Measurements from ENCODE around the gene STEAP2.

The STEAP2 gene

GRCh38 chr7:90178679-90179278 lies 32.8 kb upstream of the STEAP2 start:
- H3K79me2 ChIP-seq (ENCODE audit: insufficient read depth, low read length): no peaks in the 10 kb centered on the region
- TF ChIP-seq EZH2phosphoT487 (conservative IDR thresholded peaks at IDR 0.05; ENCODE audit: low read length): no peak
- TF ChIP-seq CTCF (IDR thresholded peaks at IDR 0.05; ENCODE audit: insufficient read depth, low read length, poor library complexity, severe bottlenecking): no peak
- peaks cover 11% of the 10 kb centered on the region; the same call in 1 of the 2 replicates for H3K9me3 ChIP-seq (ENCODE audit: insufficient read depth, low read length)
- H3K4me2 ChIP-seq (ENCODE audit: low read depth, low read length, poor library complexity, severe bottlenecking): no peak overlapping the region
- H3K4me3 ChIP-seq (ENCODE audit: insufficient read depth, low read length, poor library complexity, severe bottlenecking): no peak overlapping the region
- H3F3A ChIP-seq (ENCODE audit: insufficient read depth): no peaks in the 10 kb centered on the region
- no peaks in the 10 kb centered on the region for H4K20me1 ChIP-seq (ENCODE audit: low read depth, low read length)
- H2AFZ ChIP-seq (ENCODE audit: low read depth, low read length, severe bottlenecking): no peak overlapping the region
- no peaks in the 10 kb centered on the region for H3K36me3 ChIP-seq (ENCODE audit: low read length)
- no peak overlapping the region for H3K27ac ChIP-seq (ENCODE audit: low read depth, low read length)
- no peaks in the 10 kb centered on the region for H3K9me2 ChIP-seq (replicated peaks; ENCODE audit: insufficient read depth, low read length)
- H3K9ac ChIP-seq (ENCODE audit: low read length): no peak overlapping the region
- H3K27me3 ChIP-seq (ENCODE audit: low read length): no peaks in the 10 kb centered on the region

- TF ChIP-seq CTCF (IDR thresholded peaks at IDR 0.05; ENCODE audit: insufficient read depth, low read length, poor library complexity, severe bottlenecking) (no peak), EZH2phosphoT487 (conservative IDR thresholded peaks at IDR 0.05; ENCODE audit: low read length) (no peak)
- Histone ChIP-seq H2AFZ (ENCODE audit: low read depth, low read length, severe bottlenecking) (no peak overlapping the region), H3K27me3 (ENCODE audit: low read length) (no peaks in the 10 kb centered on the region), H3K27ac (ENCODE audit: low read depth, low read length) (no peak overlapping the region), H3K79me2 (ENCODE audit: insufficient read depth, low read length) (no peaks in the 10 kb centered on the region), H3K4me2 (ENCODE audit: low read depth, low read length, poor library complexity, severe bottlenecking) (no peak overlapping the region), H3K9me3 (ENCODE audit: insufficient read depth, low read length) (peaks cover 11% of the 10 kb centered on the region; the same call in 1 of the 2 replicates), H3K9me2 (replicated peaks; ENCODE audit: insufficient read depth, low read length) (no peaks in the 10 kb centered on the region), H3K36me3 (ENCODE audit: low read length) (no peaks in the 10 kb centered on the region), H3F3A (ENCODE audit: insufficient read depth) (no peaks in the 10 kb centered on the region), H3K9ac (ENCODE audit: low read length) (no peak overlapping the region), H3K4me3 (ENCODE audit: insufficient read depth, low read length, poor library complexity, severe bottlenecking) (no peak overlapping the region), H4K20me1 (ENCODE audit: low read depth, low read length) (no peaks in the 10 kb centered on the region)
Measured at GRCh38 chr7:90180011-90180585, 31.4 kb upstream of the STEAP2 start.

GRCh38 chr7:90180649-90181048 lies 30.9 kb upstream of the STEAP2 start:
- Histone ChIP-seq H3K9me3 (ENCODE audit: insufficient read depth, low read length) (peaks cover 11% of the 10 kb centered on the region; the same call in 1 of the 2 replicates), H4K20me1 (ENCODE audit: low read depth, low read length) (no peaks in the 10 kb centered on the region), H3K9ac (ENCODE audit: low read length) (no peak overlapping the region), H3K4me3 (ENCODE audit: insufficient read depth, low read length, poor library complexity, severe bottlenecking) (no peak overlapping the region), H3K27me3 (ENCODE audit: low read length) (no peaks in the 10 kb centered on the region), H2AFZ (ENCODE audit: low read depth, low read length, severe bottlenecking) (no peak overlapping the region), H3K27ac (ENCODE audit: low read depth, low read length) (no peak overlapping the region), H3F3A (ENCODE audit: insufficient read depth) (no peaks in the 10 kb centered on the region), H3K4me2 (ENCODE audit: low read depth, low read length, poor library complexity, severe bottlenecking) (no peak overlapping the region), H3K9me2 (replicated peaks; ENCODE audit: insufficient read depth, low read length) (no peaks in the 10 kb centered on the region), H3K36me3 (ENCODE audit: low read length) (no peaks in the 10 kb centered on the region), H3K79me2 (ENCODE audit: insufficient read depth, low read length) (no peaks in the 10 kb centered on the region)
- TF ChIP-seq EZH2phosphoT487 (conservative IDR thresholded peaks at IDR 0.05; ENCODE audit: low read length) (no peak), CTCF (IDR thresholded peaks at IDR 0.05; ENCODE audit: insufficient read depth, low read length, poor library complexity, severe bottlenecking) (no peak)

Data from SU-DHL-6 (cell line).